Upper lobe of right lung (tissue), 1 donor: ENCODE measurements around the gene C21orf58. TPM values are rescaled to one million over a fixed set of nuclear protein-coding genes. Genes with fewer than 3 reads are reported as not detected.

Experiments used
- ATAC-seq: fragments of 200-7000 bp; cut with Tn5 transposase; one replicate; pipeline ENCODE4 v1.9.1; 2020; ENCODE audit warnings: mild to moderate bottlenecking, moderate library complexity
- DNase-seq: peaks from one replicate; pipeline ENCODE4 v3.0.0-alpha.2; 2020
- H3K27ac ChIP-seq: fragments of 200-600 bp; one replicate; pipeline ENCODE4 v1.8.0; 2022
- H3K27me3 ChIP-seq: fragments of 200-600 bp; one replicate; pipeline ENCODE4 v1.8.0; 2022; ENCODE audit warnings: mild to moderate bottlenecking
- H3K36me3 ChIP-seq: fragments of 200-600 bp; one replicate; pipeline ENCODE4 v1.8.0; 2022
- H3K4me1 ChIP-seq: fragments of 200-600 bp; one replicate; pipeline ENCODE4 v1.8.0; 2022
- H3K4me3 ChIP-seq: fragments of 200-600 bp; one replicate; pipeline ENCODE4 v1.8.0; 2022; ENCODE audit warnings: mild to moderate bottlenecking
- H3K9me3 ChIP-seq: fragments of 200-600 bp; one replicate; pipeline ENCODE4 v1.8.0; 2022
- intact Hi-C: fragments of 100-400 bp; cut with DNase I; formaldehyde crosslinking; loops from one replicate; pipeline ENCODE4 v1.11.0; 2022
- total RNA-seq: library from RNA; stranded (reverse); fragmentation: NEBNext Ultra II Directional; extraction: Animal tissue kit (Norgen Biotek cat#: 25700); gene quantifications from one replicate; pipeline ENCODE4 v1.2.1, GENCODE V29; 2021
- TF ChIP-seq, protein P1 (sequence below): fragments of 200-600 bp; IDR thresholded peaks from one replicate; pipeline ENCODE4 v1.8.0; 2022; ENCODE audit warnings: antibody characterized with exemption
- donor health status: DM: no; HTN: yes; CAD: no; lungs with severe emphysema.

Gene C21orf58
- total RNA-seq, 1 donor from 2014 or later = 2.3 TPM

DNA sequence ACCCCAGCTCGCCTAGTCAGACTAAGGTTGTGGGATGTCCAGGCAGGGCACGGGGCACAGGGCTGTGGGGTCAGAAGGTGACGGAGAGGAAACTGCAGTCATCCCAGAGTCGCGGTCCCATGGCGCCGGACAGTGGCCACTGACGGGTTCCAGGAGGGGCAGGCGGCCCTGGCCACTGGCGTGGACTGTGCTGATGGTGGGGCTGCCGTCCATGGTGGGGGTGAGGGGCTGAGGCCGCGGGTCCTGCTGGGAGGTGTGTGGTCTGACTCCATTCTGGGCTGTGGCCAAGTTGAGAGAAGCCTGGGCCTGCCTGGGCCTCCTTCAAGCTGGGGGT lies 32.3 kb upstream of the C21orf58 start:
- no peaks in the 10 kb centered on the region for H3K9me3 ChIP-seq

DNA sequence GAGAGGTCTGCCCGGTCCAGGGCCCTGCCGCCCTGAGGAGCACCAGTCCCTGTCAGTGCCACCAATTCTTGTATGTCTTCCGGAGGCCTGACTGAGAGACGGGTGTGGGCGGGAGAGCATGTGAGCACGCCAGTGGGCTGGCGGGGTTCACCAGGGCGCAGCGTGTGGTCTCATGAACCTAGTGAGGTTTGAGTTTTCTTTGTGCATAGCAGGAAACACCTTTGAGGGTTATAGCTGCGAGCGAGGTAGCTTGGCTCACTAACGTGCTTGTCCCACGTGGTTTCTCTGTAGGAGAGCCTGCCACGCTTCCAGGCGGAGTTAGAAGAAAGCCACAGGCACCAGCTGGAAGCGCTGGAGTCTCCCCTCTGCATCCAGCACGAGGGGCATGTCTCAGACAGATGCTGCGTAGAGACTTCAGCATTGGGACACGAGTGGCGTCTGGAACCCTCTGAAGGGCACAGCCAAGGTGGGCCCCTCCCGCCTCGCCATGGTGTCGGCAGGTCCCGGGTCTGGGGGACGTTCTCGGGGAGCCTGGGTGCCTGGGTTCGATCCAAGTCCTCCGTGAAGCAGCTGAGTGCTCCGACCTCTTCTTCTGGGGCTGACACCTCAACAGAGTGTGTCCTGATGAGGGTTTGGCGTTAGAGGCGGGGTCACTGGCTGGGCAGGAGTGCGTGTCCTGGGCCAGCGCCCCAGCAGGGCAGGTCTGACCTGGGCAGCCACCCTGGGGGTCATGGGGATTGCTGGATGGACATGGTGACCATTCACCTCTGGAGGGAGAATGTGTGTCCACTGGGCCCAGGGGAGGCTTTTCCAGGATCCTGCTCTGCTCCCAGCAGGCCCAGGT lies 31.7 kb upstream of the C21orf58 start:
- intact Hi-C loops = no loop called here

More for the DNA sequence above, 32.3 kb upstream of the C21orf58 start:
- ATAC-seq (no peak), DNase-seq (no peak)
- Histone ChIP-seq H3K27me3 (no peaks in the 10 kb centered on the region), H3K27ac (no peak overlapping the region), H3K4me1 (no peaks in the 10 kb centered on the region), H3K36me3 (peaks cover 80% of the 10 kb centered on the region), H3K4me3 (no peak overlapping the region)
- TF ChIP-seq, protein P1, sequence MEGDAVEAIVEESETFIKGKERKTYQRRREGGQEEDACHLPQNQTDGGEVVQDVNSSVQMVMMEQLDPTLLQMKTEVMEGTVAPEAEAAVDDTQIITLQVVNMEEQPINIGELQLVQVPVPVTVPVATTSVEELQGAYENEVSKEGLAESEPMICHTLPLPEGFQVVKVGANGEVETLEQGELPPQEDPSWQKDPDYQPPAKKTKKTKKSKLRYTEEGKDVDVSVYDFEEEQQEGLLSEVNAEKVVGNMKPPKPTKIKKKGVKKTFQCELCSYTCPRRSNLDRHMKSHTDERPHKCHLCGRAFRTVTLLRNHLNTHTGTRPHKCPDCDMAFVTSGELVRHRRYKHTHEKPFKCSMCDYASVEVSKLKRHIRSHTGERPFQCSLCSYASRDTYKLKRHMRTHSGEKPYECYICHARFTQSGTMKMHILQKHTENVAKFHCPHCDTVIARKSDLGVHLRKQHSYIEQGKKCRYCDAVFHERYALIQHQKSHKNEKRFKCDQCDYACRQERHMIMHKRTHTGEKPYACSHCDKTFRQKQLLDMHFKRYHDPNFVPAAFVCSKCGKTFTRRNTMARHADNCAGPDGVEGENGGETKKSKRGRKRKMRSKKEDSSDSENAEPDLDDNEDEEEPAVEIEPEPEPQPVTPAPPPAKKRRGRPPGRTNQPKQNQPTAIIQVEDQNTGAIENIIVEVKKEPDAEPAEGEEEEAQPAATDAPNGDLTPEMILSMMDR = no peak
- intact Hi-C loops = no loop called here

DNA sequence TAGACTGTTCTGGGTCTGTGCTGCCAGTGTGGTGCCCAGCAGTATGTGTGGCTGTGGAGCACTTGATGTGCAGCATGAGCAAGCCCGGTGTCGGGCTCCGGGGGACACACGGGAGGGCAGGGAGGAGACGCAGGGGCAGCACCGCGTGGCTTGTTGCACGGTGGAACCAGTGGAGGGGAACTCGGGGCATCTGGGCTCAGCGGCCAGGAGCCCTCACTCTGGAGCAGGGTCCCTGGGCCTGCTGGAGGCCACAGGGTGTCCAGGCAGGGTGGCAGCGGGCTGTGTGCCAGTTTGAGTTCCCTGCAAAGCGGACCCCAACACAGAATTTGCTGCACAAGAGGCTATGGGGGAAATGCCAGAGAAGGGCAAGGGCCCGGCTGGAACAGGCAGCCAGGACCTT lies 30.8 kb upstream of the C21orf58 start:
- Histone ChIP-seq H3K9me3 (no peaks in the 10 kb centered on the region), H3K27me3 (no peaks in the 10 kb centered on the region), H3K36me3 (peaks cover 88% of the 10 kb centered on the region), H3K4me1 (no peaks in the 10 kb centered on the region), H3K4me3 (no peak overlapping the region), H3K27ac (no peak overlapping the region)
- intact Hi-C loops = no loop called here
- ATAC-seq (no peak), DNase-seq (no peak)
- TF ChIP-seq, protein P1 = no peak

More for the DNA sequence above, 31.7 kb upstream of the C21orf58 start:
- TF ChIP-seq, protein P1 = no peak
- Histone ChIP-seq H3K4me3 (no peak overlapping the region), H3K9me3 (no peaks in the 10 kb centered on the region), H3K4me1 (no peaks in the 10 kb centered on the region), H3K27ac (no peak overlapping the region), H3K27me3 (no peaks in the 10 kb centered on the region), H3K36me3 (peaks cover 80% of the 10 kb centered on the region)
- no peak for DNase-seq
- no peak for ATAC-seq

DNA sequence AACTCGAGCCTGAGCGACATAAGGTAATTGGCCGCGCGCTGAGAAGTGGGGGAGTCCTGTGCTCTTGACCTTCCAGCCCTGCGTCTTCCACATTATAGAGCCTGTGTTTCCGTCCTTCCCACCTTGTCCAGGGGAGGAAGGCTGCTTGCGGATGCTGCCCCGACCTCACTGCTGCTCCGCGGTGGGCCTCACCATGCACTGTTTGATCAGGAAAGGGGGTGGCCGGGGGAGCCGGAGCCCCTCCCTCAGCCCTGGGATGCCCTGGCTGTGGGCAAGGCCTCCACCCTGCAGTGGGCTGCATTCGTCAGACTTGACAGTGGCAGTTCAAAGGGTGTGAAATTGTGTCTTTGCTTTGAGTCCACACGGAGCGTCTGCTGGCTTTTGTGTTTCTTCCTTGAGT lies 30.4 kb upstream of the C21orf58 start:
- H3K4me1 ChIP-seq = no peaks in the 10 kb centered on the region
- intact Hi-C loops = no loop called here
- ATAC-seq (no peak), DNase-seq (no peak)
- no peaks in the 10 kb centered on the region for H3K9me3 ChIP-seq
- no peaks in the 10 kb centered on the region for H3K27me3 ChIP-seq
- no peak overlapping the region for H3K27ac ChIP-seq
- TF ChIP-seq, protein P1 = no peak
- H3K36me3 ChIP-seq = peaks cover 93% of the 10 kb centered on the region
- no peak overlapping the region for H3K4me3 ChIP-seq

DNA sequence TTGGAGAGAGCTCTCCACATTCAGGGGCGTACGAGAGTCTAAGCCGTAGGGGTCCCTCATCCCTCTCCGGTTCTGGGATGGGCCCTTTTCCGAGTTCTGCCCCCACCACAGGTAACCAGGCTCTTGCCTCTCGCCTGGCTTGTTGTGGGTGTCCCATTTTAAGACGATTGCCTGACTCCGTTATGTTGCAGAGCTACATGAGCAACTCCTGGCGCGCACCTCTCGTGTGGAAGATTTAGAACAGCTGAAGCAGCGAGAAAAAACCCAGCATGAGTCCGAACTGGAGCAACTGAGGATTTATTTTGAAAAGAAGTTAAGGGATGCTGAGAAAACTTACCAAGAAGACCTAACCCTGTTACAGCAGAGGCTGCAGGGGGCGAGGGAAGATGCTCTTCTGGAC lies 29.2 kb upstream of the C21orf58 start:
- Histone ChIP-seq H3K27me3 (no peaks in the 10 kb centered on the region), H3K36me3 (peaks cover 93% of the 10 kb centered on the region), H3K4me1 (no peaks in the 10 kb centered on the region), H3K4me3 (no peak overlapping the region), H3K9me3 (no peaks in the 10 kb centered on the region), H3K27ac (no peak overlapping the region)
- ATAC-seq (no peak), DNase-seq (no peak)
- TF ChIP-seq, protein P1 = no peak
- intact Hi-C loops = no loop called here
